ENCODE results near the gene LUZP2. TPM values are rescaled to one million over a fixed set of nuclear protein-coding genes. Genes with fewer than 3 reads are reported as not detected.

Gene LUZP2
- total and polyA plus RNA-seq, 9 of the 15 experiments (the other 6 are each of a cell fraction or from before 2014, with no cell fraction given), result not detected

DNA sequence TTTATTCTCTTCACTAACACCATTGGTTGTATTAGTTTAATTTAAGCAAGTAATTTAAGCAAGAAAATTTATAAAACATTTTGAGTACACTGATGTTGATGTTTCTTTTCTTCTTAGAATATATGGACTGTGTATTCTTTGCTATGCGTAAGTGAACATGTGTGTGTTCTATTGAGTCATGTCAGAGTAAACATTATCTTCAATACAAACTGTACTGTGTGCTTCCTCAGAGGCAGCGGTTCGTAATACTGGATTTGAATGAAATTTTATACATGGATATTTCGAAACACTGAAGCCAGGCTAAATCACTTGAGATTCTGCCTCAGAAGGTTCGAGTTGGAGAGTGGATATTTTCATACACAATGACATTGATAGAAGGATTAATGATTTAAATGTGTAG, 452.6 kb downstream of the LUZP2 start (continued):
- TF ChIP-seq KAT7 (CRISPR knock-in tag; IDR thresholded peaks at IDR 0.05; ENCODE audit: borderline replicate concordance) (no peak), CAMTA2 (CRISPR knock-in tag; conservative IDR thresholded peaks at IDR 0.05) (no peak), ZNF174 (CRISPR knock-in tag; IDR thresholded peaks at IDR 0.05) (no peak)

DNA sequence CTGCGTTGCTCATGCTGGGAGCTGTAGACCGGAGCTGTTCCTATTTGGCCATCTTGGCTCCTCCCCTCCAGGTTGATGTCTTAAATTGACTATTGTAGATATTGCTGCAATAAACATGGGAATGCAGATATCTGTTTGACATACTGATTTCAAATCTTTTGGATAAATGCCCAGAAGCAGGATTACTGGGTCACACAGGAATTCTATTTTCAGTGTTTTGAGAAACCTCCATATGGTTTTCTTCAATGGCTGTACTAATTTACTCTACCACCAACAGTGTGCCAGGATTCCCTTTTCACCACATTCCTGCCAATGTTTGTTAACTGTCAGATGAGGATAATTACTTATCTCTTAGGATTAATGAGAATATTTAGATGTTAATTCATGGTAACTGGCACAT, 467.0 kb downstream of the LUZP2 start:
- TF ChIP-seq HDAC8 (tag; IDR thresholded peaks at IDR 0.05) (no peak), GMEB1 (CRISPR knock-in tag; IDR thresholded peaks at IDR 0.05) (no peak), MAFK (IDR thresholded peaks at IDR 0.05; ENCODE audit: low read length) (no peak), ELF4 (CRISPR knock-in tag; IDR thresholded peaks at IDR 0.05) (no peak), NRF1 (conservative IDR thresholded peaks at IDR 0.05 in 1 of 2, IDR thresholded peaks at IDR 0.05 in 1 of 2) (no peak), FOXK1 (CRISPR knock-in tag; IDR thresholded peaks at IDR 0.05; ENCODE audit: borderline replicate concordance) (no peak), CREB1 (IDR thresholded peaks at IDR 0.05) (no peak), CREB1 (CRISPR knock-in tag; IDR thresholded peaks at IDR 0.05) (no peak), CTCFL (IDR thresholded peaks at IDR 0.05; ENCODE audit: borderline replicate concordance, insufficient read depth, low read depth, low read length, poor library complexity, severe bottlenecking) (no peak), TFAM (CRISPR knock-in tag; conservative IDR thresholded peaks at IDR 0.05) (no peak), CHCHD3 (CRISPR knock-in tag; IDR thresholded peaks at IDR 0.05) (no peak), XRCC5 (IDR thresholded peaks at IDR 0.05; ENCODE audit: low read depth, low read length) (no peak), DMBX1 (CRISPR knock-in tag; IDR thresholded peaks at IDR 0.05; ENCODE audit: borderline replicate concordance) (no peak), HOXB6 (CRISPR knock-in tag; IDR thresholded peaks at IDR 0.05; ENCODE audit: borderline replicate concordance) (no peak)
- Histone ChIP-seq H3K9ac (ENCODE audit: insufficient read depth in 1 of 2, low read depth in 2 of 2, low read length in 2 of 2) (no peak overlapping the region), H4K20me1 (replicated peaks; ENCODE audit: control insufficient read depth, insufficient read depth, low read length) (no peaks in the 10 kb centered on the region), H3K4me3 (no peak overlapping the region), H2AFZ (ENCODE audit: low read depth, low read length) (no peak overlapping the region), H3K36me3 (ENCODE audit: control insufficient read depth, insufficient read depth, low read length) (no peaks in the 10 kb centered on the region), H3K9me3 (replicated peaks; ENCODE audit: control insufficient read depth, insufficient read depth, low read depth, low read length) (no peaks in the 10 kb centered on the region), H3K4me1 (replicated peaks in 1 of 2; ENCODE audit: control insufficient read depth in 2 of 2, insufficient read depth in 2 of 2, low read length in 2 of 2) (no peaks in the 10 kb centered on the region), H3K9me1 (ENCODE audit: control insufficient read depth, insufficient read depth, low read length) (no peaks in the 10 kb centered on the region), H3K79me2 (ENCODE audit: control insufficient read depth, insufficient read depth, low read length) (no peaks in the 10 kb centered on the region), H3K27ac (ENCODE audit: extremely low read depth, low read depth, low read length) (no peak overlapping the region), H3K27me3 (ENCODE audit: control insufficient read depth in 2 of 2, insufficient read depth in 2 of 2, low read length in 2 of 2) (no peaks in the 10 kb centered on the region), H3K4me2 (ENCODE audit: insufficient read depth, low read length) (no peak overlapping the region)
- WGBS (ENCODE audit: insufficient coverage, low coverage, missing lambda C conversion rate), result 0% methylated on average over 1 of the region's 2 CpGs
- ChIA-PET POLR2A (no interaction called here), CTCF (ENCODE audit: low intra/inter-chr PET ratio) (no interaction called here)
- no TSS peak for BruUV-seq (replicated peaks)
- DNase-seq (ENCODE audit: extremely low read depth in 1 of 4, low spot score in 3 of 4) (no peak), FAIRE-seq (no peak), ATAC-seq (no peak)
- in situ Hi-C loops (cut with MboI), result no loop called here
- intact Hi-C loops (cut with micrococcal nuclease), result no loop called here
